ENCODE results near the gene NPAS2.

- TF ChIP-seq, protein P1, sequence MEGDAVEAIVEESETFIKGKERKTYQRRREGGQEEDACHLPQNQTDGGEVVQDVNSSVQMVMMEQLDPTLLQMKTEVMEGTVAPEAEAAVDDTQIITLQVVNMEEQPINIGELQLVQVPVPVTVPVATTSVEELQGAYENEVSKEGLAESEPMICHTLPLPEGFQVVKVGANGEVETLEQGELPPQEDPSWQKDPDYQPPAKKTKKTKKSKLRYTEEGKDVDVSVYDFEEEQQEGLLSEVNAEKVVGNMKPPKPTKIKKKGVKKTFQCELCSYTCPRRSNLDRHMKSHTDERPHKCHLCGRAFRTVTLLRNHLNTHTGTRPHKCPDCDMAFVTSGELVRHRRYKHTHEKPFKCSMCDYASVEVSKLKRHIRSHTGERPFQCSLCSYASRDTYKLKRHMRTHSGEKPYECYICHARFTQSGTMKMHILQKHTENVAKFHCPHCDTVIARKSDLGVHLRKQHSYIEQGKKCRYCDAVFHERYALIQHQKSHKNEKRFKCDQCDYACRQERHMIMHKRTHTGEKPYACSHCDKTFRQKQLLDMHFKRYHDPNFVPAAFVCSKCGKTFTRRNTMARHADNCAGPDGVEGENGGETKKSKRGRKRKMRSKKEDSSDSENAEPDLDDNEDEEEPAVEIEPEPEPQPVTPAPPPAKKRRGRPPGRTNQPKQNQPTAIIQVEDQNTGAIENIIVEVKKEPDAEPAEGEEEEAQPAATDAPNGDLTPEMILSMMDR (IDR thresholded peaks at IDR 0.05): no peak
- TF ChIP-seq POLR2A (IDR thresholded peaks at IDR 0.05): no peak
- TF ChIP-seq EP300 (IDR thresholded peaks at IDR 0.05; ENCODE audit: low read depth): no peak
Measured at GRCh38 chr2:100941646-100942240, 121.8 kb downstream of the NPAS2 start.

Data from transverse colon (tissue), 3 donors.